OCI-LY1 (cell line): ENCODE results near the gene COL23A1.

ENCODE experiments used
- CTCF ChIP-seq: fragments of 200-600 bp; sonication (generic), shearing (Covaris generic); IDR thresholded peaks from 2 replicates; pipeline ENCODE4 v1.5.1; 2017; ENCODE audit warnings: mild to moderate bottlenecking, antibody characterized with exemption, low read length, moderate library complexity, mixed read lengths
- EZH2 ChIP-seq: fragments of 200-600 bp; sonication (generic), shearing (Covaris generic); IDR thresholded peaks from 2 replicates; pipeline ENCODE4 v1.8.0; 2017; ENCODE audit warnings: borderline replicate concordance, mixed run types, mild to moderate bottlenecking, antibody characterized with exemption, low read length, moderate library complexity, mixed read lengths

- TF ChIP-seq CTCF (no peak), EZH2 (no peak)
Observed at GRCh38 chr5:178353461-178353860, 236.7 kb downstream of the COL23A1 start.
